ENCODE measurements around the gene NEK8. TPM values are rescaled to one million over a fixed set of nuclear protein-coding genes. Genes with fewer than 3 reads are reported as not detected.
"Not testable (repeated sequence)": the region's sequence is repeated elsewhere in the genome, so short reads cannot be mapped to it uniquely, and the experiment has no call there.

NEK8 gene
- total RNA-seq, 1 donor from 2014 or later = 6.7 TPM

GRCh38 chr17:28726627-28727491 lies 1.7 kb upstream of the NEK8 start:
- peak overlapping the region; percentile 93 for H3K4me3 Mint-ChIP-seq (ENCODE audit: unreplicated experiment)
- peak; percentile 94 for TF ChIP-seq CTCF (IDR thresholded peaks at IDR 0.05; ENCODE audit: unreplicated experiment)
- H3K4me1 Mint-ChIP-seq (ENCODE audit: unreplicated experiment) = peaks cover 21% of the 10 kb centered on the region
- peaks cover 28% of the 10 kb centered on the region for H3K36me3 Mint-ChIP-seq (ENCODE audit: low read depth, unreplicated experiment)
- H3K9me3 Mint-ChIP-seq (ENCODE audit: unreplicated experiment) = no peaks in the 10 kb centered on the region
- peaks cover 21% of the 10 kb centered on the region for H3K27me3 Mint-ChIP-seq (ENCODE audit: unreplicated experiment)
- H3K27ac Mint-ChIP-seq (ENCODE audit: unreplicated experiment) = no peak overlapping the region
- DNase-seq (ENCODE audit: low spot score) = peak; percentile 98

GRCh38 chr17:28729950-28730330 lies 1.4 kb downstream of the NEK8 start:
- no peak for TF ChIP-seq CTCF (IDR thresholded peaks at IDR 0.05; ENCODE audit: unreplicated experiment)
- peak overlapping the region; percentile 72 for H3K4me3 Mint-ChIP-seq (ENCODE audit: unreplicated experiment)
- peaks cover 22% of the 10 kb centered on the region for H3K27me3 Mint-ChIP-seq (ENCODE audit: unreplicated experiment)

GRCh38 chr17:28733346-28733745 lies 4.8 kb downstream of the NEK8 start:
- no peak for TF ChIP-seq CTCF (IDR thresholded peaks at IDR 0.05; ENCODE audit: unreplicated experiment)
- no peak for DNase-seq (ENCODE audit: low spot score)
- no peak overlapping the region for H3K4me3 Mint-ChIP-seq (ENCODE audit: unreplicated experiment)
- peaks cover 4% of the 10 kb centered on the region for H3K36me3 Mint-ChIP-seq (ENCODE audit: low read depth, unreplicated experiment)
- no peaks in the 10 kb centered on the region for H3K4me1 Mint-ChIP-seq (ENCODE audit: unreplicated experiment)
- no peak overlapping the region for H3K27ac Mint-ChIP-seq (ENCODE audit: unreplicated experiment)
- H3K9me3 Mint-ChIP-seq (ENCODE audit: unreplicated experiment) = no peaks in the 10 kb centered on the region
- peaks cover 9% of the 10 kb centered on the region for H3K27me3 Mint-ChIP-seq (ENCODE audit: unreplicated experiment)

More at GRCh38 chr17:28729950-28730330, 1.4 kb downstream of the NEK8 start:
- no peaks in the 10 kb centered on the region for H3K9me3 Mint-ChIP-seq (ENCODE audit: unreplicated experiment)
- H3K4me1 Mint-ChIP-seq (ENCODE audit: unreplicated experiment) = peaks cover 7% of the 10 kb centered on the region
- DNase-seq (ENCODE audit: low spot score) = no peak
- H3K36me3 Mint-ChIP-seq (ENCODE audit: low read depth, unreplicated experiment) = peaks cover 6% of the 10 kb centered on the region
- H3K27ac Mint-ChIP-seq (ENCODE audit: unreplicated experiment) = peak overlapping the region; percentile 20

GRCh38 chr17:28734712-28735241 lies 6.2 kb downstream of the NEK8 start:
- TF ChIP-seq CTCF (IDR thresholded peaks at IDR 0.05; ENCODE audit: unreplicated experiment) = no peak
- Mint-ChIP-seq H3K4me1 (ENCODE audit: unreplicated experiment) (no peaks in the 10 kb centered on the region), H3K9me3 (ENCODE audit: unreplicated experiment) (no peaks in the 10 kb centered on the region), H3K36me3 (ENCODE audit: low read depth, unreplicated experiment) (peaks cover 10% of the 10 kb centered on the region), H3K4me3 (ENCODE audit: unreplicated experiment) (no peak overlapping the region), H3K27ac (ENCODE audit: unreplicated experiment) (no peak overlapping the region), H3K27me3 (ENCODE audit: unreplicated experiment) (peaks cover 5% of the 10 kb centered on the region)
- DNase-seq (ENCODE audit: low spot score) = no peak

GRCh38 chr17:28735242-28735722 lies 6.7 kb downstream of the NEK8 start:
- no peaks in the 10 kb centered on the region for H3K9me3 Mint-ChIP-seq (ENCODE audit: unreplicated experiment)
- no peaks in the 10 kb centered on the region for H3K4me1 Mint-ChIP-seq (ENCODE audit: unreplicated experiment)
- H3K36me3 Mint-ChIP-seq (ENCODE audit: low read depth, unreplicated experiment) = peaks cover 10% of the 10 kb centered on the region
- H3K27ac Mint-ChIP-seq (ENCODE audit: unreplicated experiment) = no peak overlapping the region
- no peak overlapping the region for H3K4me3 Mint-ChIP-seq (ENCODE audit: unreplicated experiment)
- DNase-seq (ENCODE audit: low spot score) = no peak
- no peak for TF ChIP-seq CTCF (IDR thresholded peaks at IDR 0.05; ENCODE audit: unreplicated experiment)
- H3K27me3 Mint-ChIP-seq (ENCODE audit: unreplicated experiment) = peaks cover 5% of the 10 kb centered on the region

- H3K36me3 Mint-ChIP-seq (ENCODE audit: low read depth, unreplicated experiment) = peaks cover 10% of the 10 kb centered on the region
- H3K27me3 Mint-ChIP-seq (ENCODE audit: unreplicated experiment); H3K4me3 Mint-ChIP-seq (ENCODE audit: unreplicated experiment); DNase-seq (ENCODE audit: low spot score); H3K9me3 Mint-ChIP-seq (ENCODE audit: unreplicated experiment); H3K4me1 Mint-ChIP-seq (ENCODE audit: unreplicated experiment); H3K27ac Mint-ChIP-seq (ENCODE audit: unreplicated experiment): not testable (repeated sequence)
Observed at GRCh38 chr17:28735913-28736769, 7.6 kb downstream of the NEK8 start.
